Naive B cell (primary cell): Measurements from ENCODE around the gene NBEAL1. TPM values are rescaled to one million over a fixed set of nuclear protein-coding genes. Genes with fewer than 3 reads are reported as not detected.
"Not testable (repeated sequence)": the region's sequence is repeated elsewhere in the genome, so short reads cannot be mapped to it uniquely, and the experiment has no call there.

ENCODE experiments used
- ATAC-seq, 2 donors: fragments of 150-1000 bp; cut with Tn5 transposase; 2 replicates each; pipeline ENCODE4 v1.10.0; 2021; ENCODE audit warnings: low read depth in 2 of 2, mild to moderate bottlenecking in 2 of 2, moderate library complexity in 2 of 2
- DNase-seq: peaks from one replicate; pipeline ENCODE4 v3.0.0; 2022
- H3K27ac Mint-ChIP-seq, 6 donors: one replicate each; pipeline ENCODE4 v1.8.0; 2020 to 2022; ENCODE audit warnings: mild to moderate bottlenecking in 6 of 6, mixed read lengths in 6 of 6, moderate library complexity in 5 of 6, inconsistent platforms in 2 of 6
- H3K27me3 Mint-ChIP-seq, 3 donors: one replicate each; pipeline ENCODE4 v1.8.0; 2021 to 2022; ENCODE audit warnings: mixed read lengths in 3 of 3, mild to moderate bottlenecking in 1 of 3
- H3K36me3 Mint-ChIP-seq, 2 donors: one replicate each; pipeline ENCODE4 v1.8.0; 2020 to 2022; ENCODE audit warnings: mixed read lengths in 2 of 2, inconsistent platforms in 1 of 2, mild to moderate bottlenecking in 1 of 2
- H3K4me1 Mint-ChIP-seq, 3 donors: one replicate each; pipeline ENCODE4 v1.8.0; 2020 to 2022; ENCODE audit warnings: mixed read lengths in 3 of 3, inconsistent platforms in 1 of 3, mild to moderate bottlenecking in 1 of 3, moderate library complexity in 1 of 3
- H3K4me3 Mint-ChIP-seq, 8 donors: one replicate each; pipeline ENCODE4 v1.8.0; 2020 to 2022; ENCODE audit warnings: mild to moderate bottlenecking in 8 of 8, mixed read lengths in 8 of 8, moderate library complexity in 8 of 8, inconsistent platforms in 2 of 8
- H3K9me3 Mint-ChIP-seq, 7 donors: one replicate each; pipeline ENCODE4 v1.8.0; 2020 to 2022; ENCODE audit warnings: mixed read lengths in 7 of 7, mild to moderate bottlenecking in 5 of 7, inconsistent platforms in 2 of 7, moderate library complexity in 1 of 7
- polyA plus RNA-seq, 6 donors: library from polyadenylated mRNA; unstranded; fragments of 300-500 nt; fragmentation: Illumina TruSeq; gene quantifications; one replicate each; pipeline ENCODE4 v1.2.3, GENCODE V29; 2021; ENCODE audit warnings: low read depth in 6 of 6

Gene NBEAL1
- polyA plus RNA-seq, 6 donors from 2014 or later = 5.4 to 8.3 (median 7.3) TPM

DNA sequence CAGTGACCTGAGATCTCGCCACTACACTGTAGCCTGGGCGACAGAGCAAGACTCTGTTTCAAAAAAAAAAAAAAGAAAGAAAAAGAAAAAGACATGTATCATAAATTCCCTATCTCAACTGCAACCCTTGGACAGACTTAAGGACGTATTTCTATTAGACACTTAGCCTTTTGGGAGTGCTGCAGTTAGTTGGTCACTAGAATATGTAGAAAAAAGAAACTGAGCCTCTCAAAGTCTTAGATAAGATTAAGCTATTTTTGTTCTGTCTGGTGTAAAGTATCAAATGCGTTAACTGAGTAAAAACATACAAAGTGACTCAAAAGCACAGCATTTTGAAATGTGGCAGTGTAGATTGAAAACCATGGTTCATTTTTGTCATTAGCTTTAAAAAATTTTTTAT is 7.3 kb downstream of the NBEAL1 start:
- no peaks in the 10 kb centered on the region for H3K36me3 Mint-ChIP-seq

DNA sequence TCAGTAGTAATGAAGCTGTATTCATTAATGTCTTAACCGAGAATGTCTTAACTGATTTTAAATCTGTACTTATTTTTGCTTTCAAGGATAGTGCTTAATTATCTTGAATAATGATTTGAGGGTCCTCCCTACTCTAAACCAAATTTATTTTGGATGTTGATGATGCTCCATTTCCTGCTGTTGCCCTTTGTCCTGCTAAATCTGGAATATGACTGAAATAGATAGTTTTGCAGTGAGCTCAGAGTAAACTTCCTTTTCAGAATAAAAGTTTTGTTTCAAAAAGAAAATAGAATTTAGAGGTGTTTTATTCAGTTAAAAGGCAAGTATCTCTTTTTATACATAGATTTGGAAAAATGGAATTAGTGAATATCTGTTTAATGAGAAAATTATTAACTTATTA is 8.1 kb downstream of the NBEAL1 start:
- Mint-ChIP-seq H3K4me1 (peaks cover 5 to 11% (median 7%) of the 10 kb centered on the region in 3 donors), H3K4me3 (no peak overlapping the region), H3K9me3 (no peaks in the 10 kb centered on the region), H3K27me3 (no peaks in the 10 kb centered on the region), H3K36me3 (no peaks in the 10 kb centered on the region), H3K27ac (no peak overlapping the region)
- DNase-seq (no peak), ATAC-seq (no peak)

More for the DNA sequence above, 7.3 kb downstream of the NBEAL1 start:
- DNase-seq (no peak), ATAC-seq (no peak)
- H3K9me3 Mint-ChIP-seq = no peaks in the 10 kb centered on the region
- H3K27ac Mint-ChIP-seq = no peak overlapping the region
- H3K4me1 Mint-ChIP-seq = peaks cover 5 to 11% (median 7%) of the 10 kb centered on the region in 3 donors
- H3K4me3 Mint-ChIP-seq = no peak overlapping the region
- no peaks in the 10 kb centered on the region for H3K27me3 Mint-ChIP-seq

DNA sequence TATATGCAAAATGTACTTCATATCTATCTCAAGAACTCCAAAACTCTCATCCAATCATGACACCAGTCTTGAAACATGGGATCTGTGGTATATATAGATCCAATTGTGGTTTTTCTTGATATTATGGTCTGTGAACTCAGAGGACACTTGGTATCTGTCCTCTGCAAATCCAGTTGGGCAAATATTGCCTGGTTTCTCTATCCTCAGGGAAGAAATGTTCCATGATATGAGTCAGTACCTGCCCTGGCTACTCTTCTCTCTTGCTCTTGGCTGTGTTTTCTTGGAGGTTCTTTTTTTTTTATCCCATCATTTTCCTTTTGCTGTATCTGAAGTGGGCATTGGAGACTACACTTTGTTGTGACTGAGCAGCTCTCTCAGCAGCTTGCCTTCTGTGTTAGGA is 10.9 kb downstream of the NBEAL1 start:
- ATAC-seq (no peak), DNase-seq (no peak)
- peaks cover 0 to 6% (median 0%) of the 10 kb centered on the region in 3 donors for H3K4me1 Mint-ChIP-seq
- H3K27ac Mint-ChIP-seq = peak overlapping the region in 1 of 6 donors; percentile 92
- H3K36me3 Mint-ChIP-seq = no peaks in the 10 kb centered on the region
- no peaks in the 10 kb centered on the region for H3K27me3 Mint-ChIP-seq
- H3K9me3 Mint-ChIP-seq = no peaks in the 10 kb centered on the region
- H3K4me3 Mint-ChIP-seq = no peak overlapping the region

DNA sequence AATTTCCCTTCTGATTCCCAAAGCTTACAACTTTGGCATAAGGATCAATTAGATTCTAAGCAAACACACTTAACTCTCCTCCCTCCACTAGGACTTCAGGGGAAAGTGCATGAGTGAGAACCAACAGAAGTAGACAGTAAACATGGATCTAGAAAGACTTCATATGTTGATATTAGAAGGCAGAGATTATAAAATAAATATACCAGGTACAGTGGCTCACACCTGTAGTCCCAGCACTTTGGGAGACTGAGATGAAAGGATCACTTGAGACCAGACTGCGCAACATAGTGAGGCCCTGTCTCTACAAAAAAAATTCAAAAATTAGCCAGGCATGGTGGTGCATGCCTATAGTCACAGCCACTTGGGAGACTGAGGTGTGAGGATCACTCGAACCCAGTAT is 15.9 kb downstream of the NBEAL1 start:
- H3K27ac Mint-ChIP-seq = no peak overlapping the region
- no peak overlapping the region for H3K4me3 Mint-ChIP-seq
- ATAC-seq (no peak), DNase-seq (no peak)
- peaks cover 0 to 5% (median 3%) of the 10 kb centered on the region in 3 donors for H3K4me1 Mint-ChIP-seq
- H3K36me3 Mint-ChIP-seq = peaks cover 0 to 4% of the 10 kb centered on the region in 2 donors
- peaks cover 0 to 3% (median 0%) of the 10 kb centered on the region in 7 donors for H3K9me3 Mint-ChIP-seq
- H3K27me3 Mint-ChIP-seq = no peaks in the 10 kb centered on the region

DNA sequence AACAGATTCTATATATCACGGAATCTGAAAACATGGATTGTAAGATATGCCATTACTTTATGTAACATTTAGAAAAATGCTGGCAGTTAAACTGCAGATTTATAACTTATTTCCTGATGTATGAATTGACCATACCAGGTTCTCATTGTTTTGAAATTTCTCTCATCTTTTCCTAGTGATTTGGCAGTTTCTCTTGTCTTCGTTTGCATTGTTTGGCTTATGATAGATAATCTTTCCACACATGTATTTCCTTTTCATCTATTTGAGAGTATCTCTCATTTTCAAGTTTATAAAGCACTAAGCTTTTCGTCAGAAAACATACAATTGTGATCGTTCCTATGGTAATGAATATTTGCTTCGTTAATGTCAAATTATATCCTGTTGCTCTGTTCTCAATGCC is 16.3 kb downstream of the NBEAL1 start:
- H3K27ac Mint-ChIP-seq = no peak overlapping the region
- no peaks in the 10 kb centered on the region for H3K27me3 Mint-ChIP-seq
- H3K4me3 Mint-ChIP-seq = no peak overlapping the region
- H3K36me3 Mint-ChIP-seq = peaks cover 0 to 4% of the 10 kb centered on the region in 2 donors
- DNase-seq = no peak
- H3K9me3 Mint-ChIP-seq = peaks cover 0 to 3% (median 0%) of the 10 kb centered on the region in 7 donors
- peaks cover 0 to 3% (median under 1%) of the 10 kb centered on the region in 3 donors for H3K4me1 Mint-ChIP-seq
- ATAC-seq = no peak

DNA sequence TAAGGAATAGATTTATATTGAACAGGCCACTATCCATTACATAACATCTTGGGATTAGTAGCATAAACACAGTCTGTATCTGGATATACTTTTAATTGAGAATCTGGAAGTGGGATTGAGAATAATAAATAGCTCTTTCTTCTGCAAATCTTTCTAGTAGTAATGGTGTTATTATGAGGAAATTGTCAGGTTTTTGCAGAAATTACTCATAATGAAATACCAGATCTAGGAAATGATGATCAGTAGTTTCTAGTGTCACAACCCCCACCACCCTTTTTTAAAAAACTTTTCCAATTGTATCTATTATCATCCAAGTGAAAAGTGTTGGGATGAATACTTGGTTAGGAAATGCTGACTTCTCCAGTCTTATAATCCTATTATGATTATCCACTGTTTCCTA is 18.7 kb downstream of the NBEAL1 start:
- peaks cover 0 to 3% (median 0%) of the 10 kb centered on the region in 7 donors for H3K9me3 Mint-ChIP-seq
- H3K4me3 Mint-ChIP-seq = no peak overlapping the region
- H3K4me1 Mint-ChIP-seq = peaks cover 0 to 3% (median 0%) of the 10 kb centered on the region in 3 donors
- no peaks in the 10 kb centered on the region for H3K27me3 Mint-ChIP-seq
- no peak for DNase-seq
- ATAC-seq = no peak
- H3K27ac Mint-ChIP-seq = no peak overlapping the region
- H3K36me3 Mint-ChIP-seq = peaks cover 0 to 4% of the 10 kb centered on the region in 2 donors

DNA sequence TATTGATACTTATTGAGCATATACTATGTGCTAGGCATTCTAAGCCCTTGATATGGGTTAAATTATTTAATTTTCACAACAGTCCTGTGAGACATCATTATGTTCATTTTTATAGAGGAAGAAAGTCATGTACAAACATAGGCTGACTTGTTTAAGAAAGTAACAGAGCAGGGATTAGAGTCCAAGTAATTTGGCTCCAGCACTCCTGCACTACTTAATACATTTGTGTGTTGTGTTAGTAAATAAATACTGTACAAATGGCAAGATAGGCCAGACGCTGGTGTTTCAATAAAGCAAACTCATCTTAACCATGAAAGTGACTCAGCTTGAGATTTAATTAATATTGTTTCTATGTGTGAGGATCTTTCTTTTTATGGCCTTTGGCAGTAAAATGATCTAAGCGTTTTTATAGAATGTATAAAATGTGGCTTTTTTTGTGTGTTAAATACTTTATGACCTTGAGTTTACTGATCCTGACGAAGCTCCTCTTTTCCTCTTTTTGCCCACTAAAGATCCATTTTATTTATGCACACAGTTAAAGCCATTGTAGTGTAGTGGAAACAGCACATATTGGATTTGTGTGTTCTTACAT is 21.3 kb downstream of the NBEAL1 start:
- Mint-ChIP-seq H3K27ac (no peak overlapping the region), H3K4me1 (peaks cover 0 to 10% (median 3%) of the 10 kb centered on the region in 3 donors), H3K4me3 (no peak overlapping the region), H3K27me3 (no peaks in the 10 kb centered on the region), H3K36me3 (peaks cover 0 to 9% of the 10 kb centered on the region in 2 donors), H3K9me3 (peaks cover 0 to 3% (median 0%) of the 10 kb centered on the region in 7 donors)
- no peak for DNase-seq
- ATAC-seq = no peak

DNA sequence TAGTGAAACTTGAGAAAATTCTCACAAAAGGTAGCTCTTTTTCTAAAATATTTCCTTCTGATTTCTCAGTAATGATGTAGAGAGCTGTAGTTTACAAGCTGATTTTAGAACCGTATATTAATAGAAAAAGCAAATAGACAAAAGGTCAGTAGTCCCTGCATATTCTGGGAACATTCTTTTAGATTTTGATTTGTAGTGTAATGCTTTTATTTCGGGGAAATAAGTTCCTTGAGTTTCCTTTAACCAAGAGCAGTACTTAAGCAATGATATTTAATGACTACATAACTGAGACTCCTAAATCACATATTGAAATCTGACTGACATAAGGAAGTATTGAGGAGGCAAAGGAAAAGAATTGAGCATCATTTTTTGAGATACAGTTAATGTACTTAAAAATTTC is 22.4 kb downstream of the NBEAL1 start:
- Mint-ChIP-seq H3K27me3 (no peaks in the 10 kb centered on the region), H3K27ac (no peak overlapping the region)
- no peak for DNase-seq

DNA sequence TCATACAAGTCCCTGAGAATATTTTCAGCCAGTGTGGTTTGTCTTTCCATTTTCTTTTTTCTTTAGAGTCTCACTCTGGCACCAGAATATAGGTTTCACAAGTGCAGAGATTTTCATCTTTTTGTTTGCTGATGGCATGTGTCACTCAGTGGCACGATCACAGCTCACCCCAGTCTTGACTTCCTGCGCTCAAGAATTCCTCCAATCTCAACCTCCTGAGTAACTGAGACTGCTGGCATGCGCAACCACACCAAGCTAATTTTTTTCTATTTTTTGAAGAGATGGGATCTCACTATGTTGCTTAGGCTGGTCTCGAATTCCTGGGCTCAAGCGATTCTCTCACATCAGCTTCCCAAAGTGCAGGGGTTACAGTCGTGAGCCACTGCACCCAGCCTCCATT is 23.9 kb downstream of the NBEAL1 start:
- Mint-ChIP-seq H3K27ac (peak overlapping the region in 2 of 6 donors; percentile 14 to 77), H3K9me3 (no peaks in the 10 kb centered on the region), H3K27me3 (no peaks in the 10 kb centered on the region), H3K4me3 (no peak overlapping the region), H3K36me3 (peaks cover 4 to 17% of the 10 kb centered on the region in 2 donors), H3K4me1 (peaks cover 0 to 10% (median 3%) of the 10 kb centered on the region in 3 donors)
- DNase-seq = no peak
- no peak for ATAC-seq

More for the DNA sequence above, 22.4 kb downstream of the NBEAL1 start:
- Mint-ChIP-seq H3K4me3 (no peak overlapping the region), H3K4me1 (peaks cover 0 to 10% (median 3%) of the 10 kb centered on the region in 3 donors), H3K36me3 (peaks cover 0 to 10% of the 10 kb centered on the region in 2 donors), H3K9me3 (peaks cover 0 to 2% (median 0%) of the 10 kb centered on the region in 7 donors)
- no peak for ATAC-seq

DNA sequence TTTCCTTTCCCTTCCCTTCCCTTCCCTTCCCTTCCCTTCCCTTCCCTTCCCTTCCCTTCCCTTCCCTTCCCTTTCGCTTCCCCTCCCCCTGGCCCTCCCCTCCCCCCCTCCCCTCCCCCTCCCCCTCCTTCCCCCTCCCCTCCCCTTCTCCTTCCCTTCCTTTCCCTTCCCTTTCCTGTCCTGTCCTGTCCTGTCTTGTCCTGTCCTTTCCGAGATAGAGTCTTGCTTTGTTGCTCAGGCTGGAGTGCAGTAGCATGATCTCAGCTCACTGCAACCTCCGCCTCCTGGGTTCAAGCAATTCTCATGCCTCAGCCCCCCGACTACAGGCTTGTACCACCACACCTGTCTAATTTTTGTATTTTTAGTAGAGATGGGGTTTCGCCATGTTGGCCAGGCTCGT is 24.5 kb downstream of the NBEAL1 start:
- not testable (repeated sequence) for H3K27me3 Mint-ChIP-seq, H3K9me3 Mint-ChIP-seq, H3K27ac Mint-ChIP-seq, ATAC-seq, DNase-seq, H3K4me3 Mint-ChIP-seq
- H3K4me1 Mint-ChIP-seq = peaks cover 0 to 10% (median 0%) of the 10 kb centered on the region in 3 donors
- peaks cover 8 to 17% of the 10 kb centered on the region in 2 donors for H3K36me3 Mint-ChIP-seq

DNA sequence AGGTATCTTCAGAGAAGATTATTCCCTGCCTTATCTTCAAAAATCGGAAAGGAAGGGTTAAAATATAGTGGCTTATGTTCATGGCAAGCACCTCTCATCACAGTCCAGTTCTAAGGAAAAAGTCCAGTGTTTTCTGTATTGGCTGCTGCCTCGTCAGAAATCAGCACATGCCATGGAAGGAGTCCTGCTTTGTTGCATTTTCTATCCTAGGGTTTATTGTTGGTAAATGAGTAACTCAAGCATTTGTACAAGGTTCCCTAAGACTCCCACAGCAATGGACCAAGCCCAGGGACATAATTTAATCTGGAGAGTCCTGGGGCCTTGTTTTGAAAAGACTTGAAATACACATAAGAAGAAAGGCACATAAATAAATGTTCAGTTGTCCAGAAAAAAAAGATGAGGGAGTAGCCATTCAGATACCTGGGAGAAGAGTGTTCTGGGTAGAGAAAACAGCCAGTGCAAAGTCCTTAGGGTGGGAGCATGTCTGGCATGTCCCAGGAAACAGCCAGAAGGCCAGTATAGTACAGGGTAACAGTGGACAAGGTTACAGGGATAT is 26.4 kb downstream of the NBEAL1 start:
- DNase-seq (no peak), ATAC-seq (no peak)
- no peaks in the 10 kb centered on the region for H3K9me3 Mint-ChIP-seq
- H3K27me3 Mint-ChIP-seq = no peaks in the 10 kb centered on the region
- peaks cover 8 to 17% of the 10 kb centered on the region in 2 donors for H3K36me3 Mint-ChIP-seq
- peak overlapping the region in 2 of 6 donors; percentile 17 to 32 for H3K27ac Mint-ChIP-seq
- H3K4me1 Mint-ChIP-seq = peaks cover 0 to 10% (median 0%) of the 10 kb centered on the region in 3 donors
- H3K4me3 Mint-ChIP-seq = no peak overlapping the region

DNA sequence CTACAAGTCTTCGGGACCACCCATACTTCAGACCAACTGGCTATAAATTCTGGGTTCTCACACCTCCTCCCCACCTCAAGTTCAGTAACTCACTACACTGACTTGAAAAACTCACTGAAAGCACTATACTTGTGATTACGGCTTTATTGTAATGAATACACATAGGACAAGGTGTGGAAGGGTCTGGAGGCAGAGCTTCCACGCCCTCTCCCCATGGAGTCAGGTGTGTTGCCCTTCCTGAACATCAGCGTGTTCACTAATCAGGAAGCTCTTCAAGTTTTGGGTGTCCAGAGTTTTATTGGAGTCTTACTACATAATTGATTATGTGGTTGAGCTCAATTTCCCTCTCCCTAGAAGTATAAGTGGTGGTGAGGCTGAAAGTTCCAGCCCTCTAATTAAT is 27.5 kb downstream of the NBEAL1 start:
- peaks cover 0 to 10% (median 0%) of the 10 kb centered on the region in 3 donors for H3K4me1 Mint-ChIP-seq
- H3K36me3 Mint-ChIP-seq = peaks cover 8 to 17% of the 10 kb centered on the region in 2 donors
- H3K27ac Mint-ChIP-seq = peak overlapping the region in 1 of 6 donors; percentile 77
- H3K4me3 Mint-ChIP-seq = no peak overlapping the region
- no peak for ATAC-seq
- no peak for DNase-seq
- H3K27me3 Mint-ChIP-seq = no peaks in the 10 kb centered on the region
- H3K9me3 Mint-ChIP-seq = no peaks in the 10 kb centered on the region

DNA sequence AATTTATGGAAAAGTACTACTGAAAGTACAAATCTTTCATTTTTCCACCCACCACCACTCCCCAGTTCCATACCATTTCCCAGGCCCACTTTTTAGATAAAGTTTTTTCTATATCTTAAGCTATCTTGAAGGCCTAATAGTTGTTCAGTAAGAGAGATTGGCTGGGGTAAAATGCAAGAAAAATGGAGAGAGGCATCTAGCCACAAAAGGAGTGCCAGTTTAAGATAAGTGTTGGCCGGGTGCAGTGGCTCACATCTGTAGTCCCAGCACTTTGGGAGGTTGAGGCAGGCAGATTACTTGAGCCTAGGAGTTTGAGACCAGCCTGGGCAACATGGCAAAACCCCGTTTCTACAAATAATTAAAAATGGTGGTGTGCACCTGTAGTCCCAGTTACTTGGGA is 28.6 kb downstream of the NBEAL1 start:
- H3K9me3 Mint-ChIP-seq = no peaks in the 10 kb centered on the region
- no peaks in the 10 kb centered on the region for H3K27me3 Mint-ChIP-seq
- peaks cover 8 to 17% of the 10 kb centered on the region in 2 donors for H3K36me3 Mint-ChIP-seq
- no peak for ATAC-seq
- no peak overlapping the region for H3K4me3 Mint-ChIP-seq
- peaks cover 0 to 10% (median 0%) of the 10 kb centered on the region in 3 donors for H3K4me1 Mint-ChIP-seq
- DNase-seq = no peak
- no peak overlapping the region for H3K27ac Mint-ChIP-seq

DNA sequence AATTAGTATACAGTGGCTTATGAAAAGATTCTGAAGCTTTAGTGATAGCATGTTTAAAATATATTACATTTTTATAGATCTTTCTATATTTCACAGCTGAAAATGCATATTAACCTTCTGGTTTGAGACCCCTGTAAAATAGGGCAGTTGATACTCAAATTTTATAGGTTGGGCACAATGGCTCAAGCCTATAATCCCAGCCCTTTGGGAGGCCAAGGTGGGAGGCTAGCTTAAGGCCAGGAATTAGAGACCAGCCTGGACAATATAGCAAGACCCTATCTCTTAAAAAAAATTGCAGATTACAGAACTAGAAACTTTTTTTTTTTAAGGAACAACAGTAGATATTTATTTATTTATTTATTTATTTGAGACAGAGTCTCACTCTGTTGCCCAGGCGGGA is 31.2 kb downstream of the NBEAL1 start:
- Mint-ChIP-seq H3K27me3 (no peaks in the 10 kb centered on the region), H3K4me1 (no peaks in the 10 kb centered on the region), H3K36me3 (peaks cover 8 to 13% of the 10 kb centered on the region in 2 donors), H3K27ac (no peak overlapping the region), H3K9me3 (no peaks in the 10 kb centered on the region), H3K4me3 (no peak overlapping the region)
- DNase-seq (no peak), ATAC-seq (no peak)
